GM08714 (cell line): ENCODE data around the gene DGKB.

Source experiments
- H3K4me3 ChIP-seq: fragments of 200-500 bp; sonication (Bioruptor generic); 2 replicates; pipeline ENCODE4 v1.5.1; 2014; ENCODE audit warnings: mild to moderate bottlenecking, low read length, inconsistent platforms
- ZNF274 ChIP-seq: IDR thresholded peaks from 2 replicates; pipeline ENCODE4 v1.6.1; 2012; ENCODE audit warnings: mild to moderate bottlenecking, low read depth, low read length

Gene DGKB

DNA sequence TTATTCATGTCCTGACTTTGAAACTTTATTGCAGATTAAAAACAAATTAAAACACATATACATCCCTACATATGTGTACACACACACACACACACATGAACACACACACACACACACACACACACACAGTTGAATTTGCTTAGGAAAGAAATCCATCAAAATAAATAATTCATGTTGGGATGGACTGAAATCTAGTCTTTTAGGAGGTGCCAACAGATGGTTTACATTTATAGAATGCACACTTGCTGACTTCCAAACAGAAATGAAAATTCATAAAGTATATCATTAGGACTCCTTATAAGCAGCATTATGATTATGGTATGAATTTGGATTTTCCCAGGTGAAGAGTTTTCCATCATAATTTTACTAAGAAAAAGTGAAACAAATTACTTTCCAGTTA lies 642.5 kb downstream of the DGKB start:
- TF ChIP-seq ZNF274 = no peak
- no peak overlapping the region for H3K4me3 ChIP-seq

DNA sequence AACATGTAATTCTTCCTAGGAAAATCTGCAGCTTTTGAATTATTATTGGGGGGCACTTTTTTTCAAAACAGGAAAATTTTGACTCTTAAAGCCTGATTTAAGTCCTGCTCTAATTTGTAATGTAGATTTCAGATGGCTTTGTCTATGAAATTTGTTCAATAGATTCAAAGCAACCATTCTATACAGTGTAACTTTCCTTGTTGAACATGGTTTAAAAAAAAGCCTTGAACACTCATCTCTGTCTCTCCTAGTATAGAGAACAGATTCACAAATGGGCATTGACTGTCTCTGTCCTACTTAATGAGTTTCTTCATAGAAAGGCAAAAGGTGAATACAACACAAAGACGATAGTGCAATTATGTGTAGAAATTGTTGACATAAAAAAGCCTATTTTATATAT lies 643.7 kb downstream of the DGKB start:
- no peak overlapping the region for H3K4me3 ChIP-seq
- TF ChIP-seq ZNF274 = no peak

DNA sequence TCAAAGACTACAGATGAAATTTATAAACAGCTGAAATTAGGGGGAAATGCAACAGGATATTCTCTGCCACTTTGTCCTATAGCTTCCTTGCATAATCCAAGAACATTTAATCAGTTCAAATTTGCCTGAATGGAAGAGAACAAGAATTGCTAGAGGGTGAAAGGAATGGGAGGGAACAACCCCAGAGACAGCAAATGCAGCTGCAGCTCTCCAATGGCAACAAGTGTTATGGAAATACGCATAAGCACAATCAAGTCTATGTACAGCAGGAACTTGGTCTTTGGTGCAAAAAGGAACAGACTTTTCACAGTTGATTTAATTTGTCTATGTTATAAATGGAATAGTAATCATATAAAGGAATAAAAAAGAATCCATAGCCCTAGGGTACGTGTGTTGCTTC lies 644.1 kb downstream of the DGKB start:
- H3K4me3 ChIP-seq = no peak overlapping the region
- no peak for TF ChIP-seq ZNF274

DNA sequence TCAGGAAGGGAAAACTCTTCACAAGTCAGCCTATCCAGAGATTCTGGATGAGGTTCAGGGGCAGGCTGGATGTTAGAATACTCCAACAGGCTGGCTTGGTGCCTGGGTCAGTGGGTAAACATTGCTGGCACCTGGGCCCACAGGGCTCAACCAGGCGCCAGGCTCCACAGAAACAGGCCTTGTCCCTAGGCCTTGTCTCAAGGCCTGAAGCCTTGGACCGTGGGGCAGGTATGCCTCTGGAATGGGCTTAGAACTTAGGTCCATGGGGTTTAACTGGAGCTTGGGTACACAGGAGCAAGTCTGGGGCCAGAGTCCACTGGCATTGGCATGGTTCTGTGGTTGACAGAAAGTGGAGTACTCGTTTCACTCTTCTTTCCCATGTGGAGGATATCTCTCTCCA lies 650.1 kb downstream of the DGKB start:
- TF ChIP-seq ZNF274 = no peak
- no peak overlapping the region for H3K4me3 ChIP-seq

DNA sequence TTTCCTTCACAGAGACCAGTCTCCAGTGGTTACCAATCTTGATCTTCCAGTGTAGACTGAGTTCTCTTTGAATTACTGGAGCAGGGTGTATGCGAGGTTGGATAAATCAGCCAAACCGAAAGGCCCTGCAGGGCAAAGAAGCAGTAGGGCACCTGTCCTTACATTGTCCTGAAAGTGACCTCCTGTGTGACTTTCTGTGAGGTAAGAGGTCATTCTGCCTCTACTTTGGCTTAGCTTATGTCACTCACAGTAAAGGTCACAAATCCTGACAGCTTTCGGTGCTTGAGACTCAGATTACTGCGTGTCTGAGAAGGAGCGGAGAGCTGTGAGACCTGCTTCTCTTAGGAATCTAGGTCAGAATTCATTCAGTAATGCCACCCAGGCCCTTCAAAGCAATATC lies 660.4 kb downstream of the DGKB start:
- no peak for TF ChIP-seq ZNF274
- H3K4me3 ChIP-seq = no peak overlapping the region

DNA sequence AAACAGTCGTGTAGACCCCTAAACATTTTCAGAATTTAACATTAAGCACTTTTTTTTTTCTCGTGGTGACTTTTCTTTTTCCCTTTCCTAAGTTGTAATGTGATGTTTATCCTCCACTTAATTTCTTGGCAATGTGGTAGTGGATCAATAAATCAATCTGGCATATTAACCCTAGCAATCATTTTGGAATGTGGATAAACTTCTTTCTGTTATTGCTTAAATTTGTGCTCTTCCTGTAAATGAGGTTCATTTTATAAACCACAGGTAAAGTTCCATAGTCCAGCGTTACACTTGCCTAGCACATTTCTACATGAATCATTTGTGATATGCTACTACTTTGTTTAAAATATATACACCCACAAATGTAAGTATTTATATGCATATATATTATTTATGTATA lies 665.7 kb downstream of the DGKB start:
- TF ChIP-seq ZNF274 = no peak
- no peak overlapping the region for H3K4me3 ChIP-seq

DNA sequence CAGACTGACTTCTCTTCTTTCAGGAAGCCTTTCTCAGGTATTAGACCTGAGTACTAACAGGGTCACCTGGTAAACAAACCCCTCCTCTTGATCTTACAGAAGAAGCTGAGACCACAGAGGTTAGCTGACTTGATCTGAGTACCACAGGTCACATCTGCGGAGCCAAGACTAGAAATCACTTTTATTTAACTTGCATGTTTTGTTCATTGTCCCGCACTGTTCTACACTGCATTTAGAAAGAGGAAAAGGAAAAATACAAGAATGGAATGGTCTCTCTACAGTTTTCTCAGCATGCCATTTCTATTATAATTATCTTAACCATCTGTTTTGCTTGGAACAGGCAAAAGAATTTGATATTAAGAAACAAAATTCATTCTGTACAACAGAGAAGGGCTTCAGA lies 667.5 kb downstream of the DGKB start:
- H3K4me3 ChIP-seq = no peak overlapping the region
- TF ChIP-seq ZNF274 = no peak

DNA sequence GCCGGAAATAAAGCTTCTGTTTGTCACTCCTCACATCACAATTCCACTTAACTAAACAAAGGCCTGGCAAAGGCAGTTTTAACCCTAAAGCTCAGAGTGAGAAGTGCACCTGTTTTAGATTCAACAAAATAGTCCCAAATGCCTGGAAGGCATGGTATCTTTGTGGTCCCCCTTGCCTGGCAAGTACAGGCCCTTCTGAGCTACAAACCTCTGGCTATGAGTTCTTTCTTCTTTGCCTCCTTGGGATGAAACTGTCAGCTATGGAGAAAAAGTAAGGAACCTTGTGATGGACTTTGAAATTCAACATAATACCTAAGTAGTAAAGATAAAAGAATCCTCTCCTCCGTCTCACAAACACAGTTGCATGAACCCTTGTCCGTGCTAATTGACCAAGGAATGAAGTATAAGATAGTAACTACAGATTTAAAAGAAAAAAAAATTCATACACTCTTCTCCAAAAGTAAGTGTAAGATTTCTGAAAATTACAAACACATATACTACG lies 668.6 kb downstream of the DGKB start:
- TF ChIP-seq ZNF274 = no peak
- H3K4me3 ChIP-seq = no peak overlapping the region

DNA sequence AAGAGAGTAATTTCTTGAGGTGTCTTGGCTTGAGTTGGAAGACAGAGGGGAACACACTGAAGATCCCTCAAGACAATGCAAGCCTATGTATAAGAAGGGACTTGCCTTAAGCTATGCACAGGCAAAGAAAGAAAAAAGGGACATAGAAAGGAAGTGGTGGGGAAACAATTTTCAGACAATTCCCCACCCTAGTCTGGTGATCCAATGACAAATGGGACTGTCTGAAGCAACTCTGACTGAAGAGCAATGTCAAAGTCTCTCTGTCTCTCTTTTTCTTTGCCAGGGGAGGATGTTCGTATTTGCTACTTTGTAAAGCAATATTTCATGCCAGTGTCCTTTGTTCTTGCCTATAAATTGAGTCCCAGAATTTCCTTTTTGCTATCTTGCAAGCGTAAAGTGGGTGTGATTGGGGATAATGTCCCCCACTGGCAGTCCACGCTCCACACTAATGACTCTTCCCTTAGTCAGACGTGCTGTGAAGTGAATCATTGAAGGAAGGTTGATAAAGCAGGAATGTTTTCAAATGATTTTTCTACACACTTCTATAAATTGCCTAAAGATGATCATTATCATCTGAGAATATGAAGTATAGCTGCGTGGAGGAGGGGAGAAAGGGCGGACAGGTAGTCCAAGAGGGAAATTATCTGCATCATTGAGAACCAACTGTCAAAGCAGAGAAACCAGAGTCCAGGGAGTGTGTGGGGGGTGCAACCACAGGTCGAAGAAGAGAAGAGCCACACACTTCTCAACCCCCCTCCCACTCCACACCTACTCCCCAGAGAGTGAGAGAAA lies 669.3 kb downstream of the DGKB start:
- no peak for TF ChIP-seq ZNF274
- H3K4me3 ChIP-seq = no peak overlapping the region

DNA sequence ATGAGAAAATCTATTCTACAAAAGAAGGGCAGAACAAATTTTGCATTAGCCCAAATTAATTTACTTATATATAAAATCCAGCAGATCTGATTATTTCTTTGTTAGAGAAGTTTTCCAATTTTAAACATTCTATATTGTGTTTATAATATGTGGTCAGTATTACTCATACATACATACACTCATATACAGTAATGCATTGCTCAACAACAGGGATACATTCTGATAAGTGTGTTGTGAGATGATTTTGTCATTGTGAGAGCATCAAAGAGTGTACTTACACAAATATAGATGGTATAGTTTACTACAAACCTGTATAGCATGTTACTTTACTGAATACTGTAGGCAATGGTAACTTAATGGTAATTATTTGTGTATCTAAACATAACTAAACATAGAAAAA lies 673.5 kb downstream of the DGKB start:
- H3K4me3 ChIP-seq = no peak overlapping the region
- TF ChIP-seq ZNF274 = no peak

DNA sequence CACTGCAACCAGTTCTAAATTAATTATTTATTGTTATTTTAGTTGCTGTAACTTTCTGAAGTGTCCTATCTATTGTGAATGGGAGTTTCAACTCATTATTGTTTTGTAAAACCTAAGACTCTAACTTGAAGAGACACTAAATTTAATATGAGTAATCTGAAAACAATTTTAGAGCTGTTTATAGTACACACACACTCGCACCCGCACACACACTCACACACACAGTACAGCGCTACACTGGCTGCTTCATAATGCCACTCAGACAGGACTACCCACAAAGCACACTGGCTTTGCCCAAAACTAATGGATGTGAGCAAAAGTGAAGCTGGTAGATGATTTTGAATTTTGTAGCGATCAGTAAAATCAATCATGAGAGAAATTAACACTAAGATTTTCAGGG lies 674.2 kb downstream of the DGKB start:
- no peak overlapping the region for H3K4me3 ChIP-seq
- TF ChIP-seq ZNF274 = no peak

DNA sequence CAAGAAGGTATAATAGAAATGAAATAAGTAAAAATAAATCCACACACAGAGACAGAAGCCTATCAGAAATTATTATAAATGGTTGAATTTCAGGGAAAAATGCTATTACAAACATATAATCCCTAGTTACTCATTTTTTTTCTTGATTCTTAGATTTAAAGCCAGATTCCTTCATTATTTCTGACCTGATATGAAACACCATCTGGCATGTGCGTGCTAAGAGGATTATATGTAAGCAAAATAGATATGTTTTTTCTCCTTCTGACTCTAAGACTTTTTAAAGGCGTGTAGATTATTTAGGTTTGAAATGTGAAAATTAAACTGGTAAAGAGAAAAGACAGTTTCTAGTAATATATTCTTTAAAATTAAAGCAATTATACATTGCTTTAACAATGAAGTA lies 676.4 kb downstream of the DGKB start:
- H3K4me3 ChIP-seq = no peak overlapping the region
- TF ChIP-seq ZNF274 = no peak

DNA sequence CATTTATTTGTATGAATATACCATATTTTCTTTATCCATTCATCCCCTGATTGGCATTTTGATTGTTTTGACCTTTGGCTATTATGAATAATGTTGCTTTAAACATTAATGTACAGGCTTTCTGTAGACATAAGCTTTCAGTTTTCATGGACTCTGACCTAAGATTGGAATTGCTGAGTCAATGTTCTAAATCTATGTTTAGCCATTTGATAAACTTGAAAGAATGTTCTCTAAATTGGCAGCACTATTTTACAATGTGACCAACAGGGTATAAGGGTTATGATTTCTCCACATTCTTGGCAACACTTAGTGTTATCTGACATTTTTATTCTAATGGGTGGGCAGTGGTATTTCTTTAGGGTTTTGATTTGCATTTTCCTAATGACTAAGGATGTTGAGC lies 683.4 kb downstream of the DGKB start:
- H3K4me3 ChIP-seq = no peak overlapping the region
- TF ChIP-seq ZNF274 = no peak

DNA sequence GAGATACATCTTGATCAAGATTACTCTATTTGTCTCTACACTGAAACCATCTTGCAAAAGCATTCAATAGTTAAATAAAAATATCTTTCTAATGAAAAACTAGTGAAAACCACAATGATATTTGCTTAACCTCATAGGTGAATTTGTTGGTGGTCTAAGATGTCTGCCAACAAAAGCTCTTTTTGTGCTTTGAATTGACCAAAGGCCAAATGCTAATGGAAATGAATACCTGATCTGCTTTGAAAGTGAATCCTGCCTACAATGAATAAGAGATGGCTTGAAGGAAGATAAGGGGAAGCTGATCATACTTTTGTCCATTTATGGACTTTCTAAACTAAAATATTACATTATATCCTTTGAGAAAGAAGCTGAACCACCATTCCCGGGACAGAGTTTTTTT lies 684.2 kb downstream of the DGKB start:
- no peak overlapping the region for H3K4me3 ChIP-seq
- no peak for TF ChIP-seq ZNF274

DNA sequence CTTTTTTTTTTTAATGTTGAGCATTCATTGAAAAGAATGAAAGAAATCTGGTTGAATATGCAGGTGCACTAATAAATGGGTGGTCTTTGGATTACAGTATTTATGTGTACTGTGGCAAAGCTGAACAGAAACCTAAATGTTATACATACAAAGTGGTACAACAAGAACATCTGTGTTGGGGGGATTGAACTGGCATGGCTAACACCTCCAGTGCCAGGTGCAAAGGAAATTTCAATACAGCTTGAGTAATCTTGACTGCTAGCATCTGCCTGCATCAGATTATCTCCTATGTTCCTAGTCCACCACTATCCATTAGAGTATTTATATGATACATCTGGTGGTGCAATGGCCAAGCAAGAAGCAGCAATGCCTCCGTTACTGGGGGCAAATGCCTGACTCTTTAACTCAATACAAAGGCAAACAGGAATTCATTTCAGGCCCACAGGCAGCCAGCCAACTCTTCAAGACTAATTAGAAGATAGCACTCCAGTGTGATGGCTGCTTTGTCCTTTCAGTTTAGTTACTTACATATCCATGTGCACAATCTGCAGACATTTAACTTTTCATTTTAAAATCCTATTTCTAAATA lies 692.6 kb downstream of the DGKB start:
- TF ChIP-seq ZNF274 = no peak
- H3K4me3 ChIP-seq = no peak overlapping the region

DNA sequence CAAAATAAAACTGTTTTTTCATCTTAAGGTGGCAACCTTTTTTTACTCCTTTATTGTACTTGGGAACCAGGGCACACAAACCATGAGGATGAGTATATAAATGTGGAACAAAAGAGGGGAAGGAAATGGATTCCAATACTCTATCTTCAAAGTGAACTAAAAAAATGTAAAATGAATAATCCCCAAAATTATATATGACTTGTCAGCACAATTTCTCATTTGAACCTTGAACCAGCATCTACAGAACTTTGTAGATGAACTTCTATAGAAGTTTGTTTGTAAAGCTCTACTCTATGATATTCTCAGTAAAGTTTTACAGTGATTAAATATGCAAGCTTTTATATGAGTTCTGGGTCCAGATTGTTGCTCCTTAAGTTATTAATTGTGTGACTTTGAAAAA lies 694.8 kb downstream of the DGKB start:
- TF ChIP-seq ZNF274 = no peak

DNA sequence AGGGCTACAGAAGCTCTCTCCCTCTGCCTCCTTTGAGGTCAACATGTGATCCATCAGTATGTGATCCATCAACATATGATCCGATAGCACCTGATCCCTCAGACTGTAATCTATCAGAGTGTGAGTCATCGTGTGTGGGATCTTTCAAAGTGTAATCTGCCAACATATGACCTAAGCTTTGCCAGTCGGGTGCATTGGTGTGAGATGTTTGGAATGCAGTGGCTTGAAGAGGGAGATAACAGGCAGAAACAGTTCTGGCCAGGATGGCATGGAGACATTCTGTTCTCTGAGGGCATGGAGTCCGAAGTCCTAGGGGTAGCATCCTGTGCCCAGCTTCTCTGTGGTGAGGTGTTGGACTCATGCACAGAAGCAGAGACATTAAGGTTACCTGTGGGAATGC lies 695.4 kb downstream of the DGKB start:
- no peak overlapping the region for H3K4me3 ChIP-seq
- TF ChIP-seq ZNF274 = no peak

More for the DNA sequence above, 694.8 kb downstream of the DGKB start:
- no peak overlapping the region for H3K4me3 ChIP-seq
